HepG2 (cell line): ENCODE data around the gene STARD13. TPM values are rescaled to one million over a fixed set of nuclear protein-coding genes. Genes with fewer than 3 reads are reported as not detected.
A peak's percentile ranks its signal among the peaks of the same experiment; 100 is the strongest.

ENCODE experiments used
- ATAC-seq: fragments of 200-7000 bp; cut with Tn5 transposase; 3 replicates; pipeline ENCODE4 v1.9.1; 2020; ENCODE audit warnings: mild to moderate bottlenecking, moderate library complexity
- BruUV-seq: library from RNA; stranded (reverse); fragments of 400-500 nt; replicated peaks from 2 replicates; lab custom pipeline; 2021; lab: Mats Ljungman, UMichigan
- CTCF ChIA-PET: fragments of 300-600 bp; formaldehyde crosslinking; extraction: SDS; loops from one replicate; lab custom pipeline; 2021; ENCODE audit warnings: low total read pairs, inconsistent platforms, low intra/inter-chr PET ratio; lab: Yijun Ruan, JAX
- POLR2A ChIA-PET: fragments of 350-600 bp; sonication (Branson Sonifier 250); formaldehyde crosslinking; loops from one replicate; lab custom pipeline; 2020; ENCODE audit warnings: antibody characterized with exemption, inconsistent platforms; lab: Yijun Ruan, JAX
- DNase-seq: peaks from one replicate; pipeline ENCODE4 v3.0.0-alpha.2; 2015; ENCODE audit warnings: low spot score
- FAIRE-seq: peaks from 3 replicates; lab custom pipeline; 2011; peaks lifted over from hg19 to GRCh38; lab: Jason Lieb, UNC
- H2AFZ ChIP-seq: one replicate; pipeline ENCODE4 v1.6.1; 2011; ENCODE audit warnings: low read length, inconsistent platforms
- H3K27ac ChIP-seq: fragments of 300-600 bp; 3 replicates; pipeline ENCODE4 v1.8.0; 2011; ENCODE audit warnings: mixed run types, mild to moderate bottlenecking, mixed read lengths, low read length, inconsistent platforms; ENCODE audit not compliant: insufficient read depth; ENCODE audit errors: extremely low read length
- H3K27me3 ChIP-seq, 2 experiments: fragments of 200-600 bp in 1 of 2; 2 replicates in 1 of 2; 3 replicates in 1 of 2; pipeline versions ENCODE4 v1.6.0 to v1.8.0; 2011; ENCODE audit warnings: low read length in 2 of 2, mild to moderate bottlenecking in 2 of 2, moderate library complexity in 2 of 2, inconsistent platforms in 1 of 2; ENCODE audit not compliant: insufficient read depth in 2 of 2, control insufficient read depth in 1 of 2
- H3K36me3 ChIP-seq, 2 experiments: fragments of 200-600 bp in 1 of 2; replicated peaks in 1 of 2; 2 replicates in 1 of 2; 3 replicates in 1 of 2; pipeline versions ENCODE4 v1.5.1 to v1.8.0; 2011; ENCODE audit warnings: low read length in 2 of 2, inconsistent platforms in 1 of 2; ENCODE audit not compliant: insufficient read depth in 2 of 2, control insufficient read depth in 1 of 2
- H3K4me1 ChIP-seq: 2 replicates; pipeline ENCODE4 v1.5.1; 2012; ENCODE audit warnings: low read length, inconsistent platforms; ENCODE audit not compliant: insufficient read depth
- H3K4me2 ChIP-seq: 2 replicates; pipeline ENCODE4 v1.6.0; 2011; ENCODE audit warnings: low read depth, low read length, inconsistent platforms
- H3K4me3 ChIP-seq, 3 experiments: fragments of 200-600 bp in 1 of 3; sonication (generic), shearing (Covaris generic) in 1 of 3; replicated peaks in 1 of 3; 2 replicates each; pipeline ENCODE4 v1.5.1; 2011 to 2016; ENCODE audit warnings: low read length in 3 of 3, inconsistent platforms in 2 of 3, low read depth in 2 of 3, mild to moderate bottlenecking in 2 of 3, control low read depth in 1 of 3, mixed read lengths in 1 of 3; ENCODE audit not compliant: insufficient read depth in 1 of 3
- H3K79me2 ChIP-seq: one replicate; pipeline ENCODE4 v1.6.1; 2011; ENCODE audit warnings: low read length, inconsistent platforms; ENCODE audit not compliant: insufficient read depth
- H3K9ac ChIP-seq: 2 replicates; pipeline ENCODE4 v1.6.0; 2011; ENCODE audit warnings: mild to moderate bottlenecking, low read depth, low read length, inconsistent platforms; ENCODE audit not compliant: insufficient read depth
- H3K9me3 ChIP-seq: 2 replicates; pipeline ENCODE4 v1.5.1; 2012; ENCODE audit warnings: mild to moderate bottlenecking, low read length
- H4K20me1 ChIP-seq: 2 replicates; pipeline ENCODE4 v1.6.0; 2011; ENCODE audit warnings: inconsistent platforms, mild to moderate bottlenecking, low read length, moderate library complexity; ENCODE audit not compliant: insufficient read depth
- DR1 ChIP-seq: sonication (generic); formaldehyde crosslinking; IDR thresholded peaks from 2 replicates; pipeline ENCODE4 v1.8.0; 2021; ENCODE audit warnings: mild to moderate bottlenecking, missing genetic modification reagents, inconsistent platforms
- ETV5 ChIP-seq: IDR thresholded peaks from 2 replicates; pipeline ENCODE4 v1.6.1; 2018; ENCODE audit warnings: missing biosample characterization, missing genetic modification reagents, inconsistent platforms, borderline replicate concordance
- HNRNPL ChIP-seq: fragments of 200-400 bp; formaldehyde crosslinking; IDR thresholded peaks from 2 replicates; pipeline ENCODE4 v1.6.1; 2017; ENCODE audit warnings: mild to moderate bottlenecking, low read depth, low read length
- KDM6A ChIP-seq: IDR thresholded peaks from 2 replicates; pipeline ENCODE4 v1.6.1; 2016; ENCODE audit warnings: low read depth
- NFRKB ChIP-seq: fragments of 450-650 bp; IDR thresholded peaks from 2 replicates; pipeline ENCODE4 v1.6.1; 2017
- SRY ChIP-seq: sonication (generic); formaldehyde crosslinking; IDR thresholded peaks from 2 replicates; pipeline ENCODE4 v1.8.0; 2022; ENCODE audit warnings: mild to moderate bottlenecking, missing genetic modification reagents
- U2AF1 ChIP-seq: fragments of 200-400 bp; formaldehyde crosslinking; optimal IDR thresholded peaks from 2 replicates; pipeline ENCODE3; 2017; ENCODE audit warnings: mild to moderate bottlenecking, low read depth, low read length
- ZNF143 ChIP-seq: sonication (generic); formaldehyde crosslinking; IDR thresholded peaks from 2 replicates; pipeline ENCODE4 v1.4.0; 2020; ENCODE audit warnings: missing genetic modification reagents
- ZNF501 ChIP-seq: sonication (generic); formaldehyde crosslinking; IDR thresholded peaks from 2 replicates; pipeline ENCODE4 v1.5.1; 2020; ENCODE audit warnings: mild to moderate bottlenecking, moderate library complexity, missing genetic modification reagents
- ZNF724P ChIP-seq: sonication (generic); formaldehyde crosslinking; IDR thresholded peaks from 2 replicates; pipeline ENCODE4 v1.8.0; 2022; ENCODE audit warnings: missing genetic modification reagents, borderline replicate concordance
- ZNF761 ChIP-seq: sonication (generic); formaldehyde crosslinking; conservative IDR thresholded peaks from 2 replicates; pipeline ENCODE4 v1.4.0; 2020; ENCODE audit warnings: mild to moderate bottlenecking, missing genetic modification reagents
- ZNF792 ChIP-seq: IDR thresholded peaks from 2 replicates; pipeline ENCODE4 v1.6.1; 2016
- WGBS: methylation state at CpG from one replicate; pipeline ENCODE4 v1.1.6; 2017; ENCODE audit warnings: low lambda C conversion rate; 5-methylcytosine and 5-hydroxymethylcytosine counted together
- in situ Hi-C: cut with HindIII; loops from 2 replicates; pipeline ENCODE4 v1.10.0; 2017; ENCODE audit warnings: low pct_unique_long_range_greater_than_20kb; ENCODE audit not compliant: extremely low pct_ligation_motif_present
- intact Hi-C: fragments of 100-400 bp; cut with micrococcal nuclease; formaldehyde crosslinking; loops from one replicate; pipeline ENCODE4 v1.10.0; 2022; ENCODE audit not compliant: unreplicated experiment
- polyA plus RNA-seq, 8 experiments: library from polyadenylated mRNA; depleted of rRNA in 3 of 8; stranded (reverse) in 7 of 8; unstranded in 1 of 8; fragments of >200 nt; fragmentation: Illumina TruSeq in 4 of 8; extraction: Trizol in 4 of 8; gene quantifications; 2 replicates each; pipeline versions ENCODE4 v1.2.1 to v1.2.3, GENCODE V29; 2011 to 2016; ENCODE audit warnings: low read depth in 4 of 8, missing spikeins in 1 of 8, mixed read lengths in 1 of 8; ENCODE audit not compliant: insufficient read depth in 1 of 8
- total RNA-seq, 5 experiments: library from RNA; depleted of rRNA; stranded (reverse); fragments of >200 nt; fragmentation: Illumina TruSeq; extraction: Trizol; gene quantifications; 2 replicates each; pipeline ENCODE4 v1.2.3, GENCODE V29; 2016; ENCODE audit warnings: low read depth in 1 of 5
- TF ChIP-seq, protein P1 (sequence below): sonication (generic); formaldehyde crosslinking; IDR thresholded peaks from 2 replicates; pipeline ENCODE4 v1.4.0; 2020; ENCODE audit warnings: mild to moderate bottlenecking, missing genetic modification reagents, borderline replicate concordance
- TF ChIP-seq, protein P2 (sequence below): sonication (generic); formaldehyde crosslinking; IDR thresholded peaks from 2 replicates; pipeline ENCODE4 v1.4.0; 2020; ENCODE audit warnings: missing genetic modification reagents
- TF ChIP-seq, protein P3 (sequence below): sonication (generic); formaldehyde crosslinking; IDR thresholded peaks from 2 replicates; pipeline ENCODE4 v1.8.0; 2022; ENCODE audit warnings: missing genetic modification reagents, mild to moderate bottlenecking, borderline replicate concordance

STARD13 gene
- total and polyA plus RNA-seq, 2 of the 13 experiments (the other 11 are each of a cell fraction or from before 2014, with no cell fraction given) = 12.8 to 14.3 TPM

DNA sequence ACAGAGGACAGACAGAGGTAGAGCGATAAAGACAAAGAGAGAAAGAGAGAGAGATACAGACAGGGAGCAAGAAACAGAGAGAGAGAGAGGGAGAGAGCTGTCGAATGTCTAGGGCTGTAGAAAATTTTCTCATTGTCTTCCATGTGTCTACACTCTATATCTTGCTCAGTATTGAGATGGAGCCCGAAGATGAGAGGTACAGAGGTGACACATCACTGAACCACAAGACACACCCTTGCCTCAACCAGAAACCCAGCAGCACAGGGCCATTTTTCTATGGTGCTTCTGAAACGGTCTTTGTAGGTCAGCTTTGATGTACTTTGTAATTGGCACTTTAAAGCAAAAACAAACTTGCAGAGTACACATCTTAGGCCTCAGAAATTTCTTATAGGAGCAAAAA lies 157.4 kb downstream of the STARD13 start (continued):
- TF ChIP-seq, protein P1, sequence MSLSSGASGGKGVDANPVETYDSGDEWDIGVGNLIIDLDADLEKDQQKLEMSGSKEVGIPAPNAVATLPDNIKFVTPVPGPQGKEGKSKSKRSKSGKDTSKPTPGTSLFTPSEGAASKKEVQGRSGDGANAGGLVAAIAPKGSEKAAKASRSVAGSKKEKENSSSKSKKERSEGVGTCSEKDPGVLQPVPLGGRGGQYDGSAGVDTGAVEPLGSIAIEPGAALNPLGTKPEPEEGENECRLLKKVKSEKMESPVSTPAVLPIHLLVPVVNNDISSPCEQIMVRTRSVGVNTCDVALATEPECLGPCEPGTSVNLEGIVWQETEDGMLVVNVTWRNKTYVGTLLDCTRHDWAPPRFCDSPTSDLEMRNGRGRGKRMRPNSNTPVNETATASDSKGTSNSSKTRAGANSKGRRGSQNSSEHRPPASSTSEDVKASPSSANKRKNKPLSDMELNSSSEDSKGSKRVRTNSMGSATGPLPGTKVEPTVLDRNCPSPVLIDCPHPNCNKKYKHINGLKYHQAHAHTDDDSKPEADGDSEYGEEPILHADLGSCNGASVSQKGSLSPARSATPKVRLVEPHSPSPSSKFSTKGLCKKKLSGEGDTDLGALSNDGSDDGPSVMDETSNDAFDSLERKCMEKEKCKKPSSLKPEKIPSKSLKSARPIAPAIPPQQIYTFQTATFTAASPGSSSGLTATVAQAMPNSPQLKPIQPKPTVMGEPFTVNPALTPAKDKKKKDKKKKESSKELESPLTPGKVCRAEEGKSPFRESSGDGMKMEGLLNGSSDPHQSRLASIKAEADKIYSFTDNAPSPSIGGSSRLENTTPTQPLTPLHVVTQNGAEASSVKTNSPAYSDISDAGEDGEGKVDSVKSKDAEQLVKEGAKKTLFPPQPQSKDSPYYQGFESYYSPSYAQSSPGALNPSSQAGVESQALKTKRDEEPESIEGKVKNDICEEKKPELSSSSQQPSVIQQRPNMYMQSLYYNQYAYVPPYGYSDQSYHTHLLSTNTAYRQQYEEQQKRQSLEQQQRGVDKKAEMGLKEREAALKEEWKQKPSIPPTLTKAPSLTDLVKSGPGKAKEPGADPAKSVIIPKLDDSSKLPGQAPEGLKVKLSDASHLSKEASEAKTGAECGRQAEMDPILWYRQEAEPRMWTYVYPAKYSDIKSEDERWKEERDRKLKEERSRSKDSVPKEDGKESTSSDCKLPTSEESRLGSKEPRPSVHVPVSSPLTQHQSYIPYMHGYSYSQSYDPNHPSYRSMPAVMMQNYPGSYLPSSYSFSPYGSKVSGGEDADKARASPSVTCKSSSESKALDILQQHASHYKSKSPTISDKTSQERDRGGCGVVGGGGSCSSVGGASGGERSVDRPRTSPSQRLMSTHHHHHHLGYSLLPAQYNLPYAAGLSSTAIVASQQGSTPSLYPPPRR (CRISPR knock-in tag) = no peak
- TF ChIP-seq HNRNPL (no peak), ETV5 (CRISPR knock-in tag) (no peak), ZNF761 (CRISPR knock-in tag) (no peak), SRY (CRISPR knock-in tag) (no peak)

DNA sequence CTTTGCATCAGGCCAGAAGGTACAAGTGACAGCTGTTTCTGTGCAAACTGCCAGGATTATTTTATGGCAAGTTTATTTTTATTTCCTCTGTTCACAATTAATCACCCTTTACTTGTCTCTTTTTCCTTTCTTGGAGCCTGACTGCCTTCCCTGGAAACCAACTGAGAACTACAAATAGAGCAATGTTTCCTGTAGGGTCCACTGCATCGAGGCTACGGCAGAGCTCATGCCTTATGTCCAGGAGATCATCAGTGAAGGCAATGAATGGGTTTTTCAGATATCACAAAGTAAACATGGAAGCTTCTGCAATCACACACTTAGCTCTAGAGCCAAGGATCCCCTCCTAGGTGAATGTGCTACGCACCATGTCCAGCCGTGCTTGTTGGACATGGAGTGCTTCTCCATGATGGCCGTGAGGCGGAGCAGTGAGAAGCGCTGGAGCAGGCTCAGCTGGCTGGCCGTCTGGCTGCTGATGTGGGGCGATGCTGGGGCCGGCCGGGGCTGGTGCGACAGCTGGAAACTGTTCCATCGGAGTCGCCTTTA lies 158.5 kb downstream of the STARD13 start:
- peak overlapping the region; percentile 19; the same call in 1 of the 2 replicates for H3K4me2 ChIP-seq
- H3K27me3 ChIP-seq = no peaks in the 10 kb centered on the region
- H3K4me1 ChIP-seq = peaks cover 60% of the 10 kb centered on the region
- no TSS peak for BruUV-seq
- CTCF ChIA-PET = no interaction called here
- FAIRE-seq (peak; percentile 28), ATAC-seq (no peak), DNase-seq (no peak)
- no peaks in the 10 kb centered on the region for H4K20me1 ChIP-seq
- peak overlapping the region; percentile 34 for H3K9ac ChIP-seq
- H3K27ac ChIP-seq = peak overlapping the region; percentile 94
- H3K79me2 ChIP-seq = no peaks in the 10 kb centered on the region
- POLR2A ChIA-PET = no interaction called here
- H3K36me3 ChIP-seq = peaks cover 2 to 47% of the 10 kb centered on the region in 2 experiments
- in situ Hi-C loops (no loop called here), intact Hi-C loops (loop anchor here (2.0 to 5.0 kb wide), 4 partner anchors 40 to 416 kb away; no protein-coding TSS in a partner anchor)
- no peak overlapping the region for H2AFZ ChIP-seq
- no peak overlapping the region for H3K4me3 ChIP-seq
- 95% methylated on average over 14 of the region's 14 CpGs for WGBS
- no peaks in the 10 kb centered on the region for H3K9me3 ChIP-seq
- no peak for TF ChIP-seq KDM6A
- no peak for TF ChIP-seq ZNF792
- no peak for TF ChIP-seq U2AF1
- no peak for TF ChIP-seq ZNF143 (CRISPR knock-in tag)
- TF ChIP-seq, protein P2, sequence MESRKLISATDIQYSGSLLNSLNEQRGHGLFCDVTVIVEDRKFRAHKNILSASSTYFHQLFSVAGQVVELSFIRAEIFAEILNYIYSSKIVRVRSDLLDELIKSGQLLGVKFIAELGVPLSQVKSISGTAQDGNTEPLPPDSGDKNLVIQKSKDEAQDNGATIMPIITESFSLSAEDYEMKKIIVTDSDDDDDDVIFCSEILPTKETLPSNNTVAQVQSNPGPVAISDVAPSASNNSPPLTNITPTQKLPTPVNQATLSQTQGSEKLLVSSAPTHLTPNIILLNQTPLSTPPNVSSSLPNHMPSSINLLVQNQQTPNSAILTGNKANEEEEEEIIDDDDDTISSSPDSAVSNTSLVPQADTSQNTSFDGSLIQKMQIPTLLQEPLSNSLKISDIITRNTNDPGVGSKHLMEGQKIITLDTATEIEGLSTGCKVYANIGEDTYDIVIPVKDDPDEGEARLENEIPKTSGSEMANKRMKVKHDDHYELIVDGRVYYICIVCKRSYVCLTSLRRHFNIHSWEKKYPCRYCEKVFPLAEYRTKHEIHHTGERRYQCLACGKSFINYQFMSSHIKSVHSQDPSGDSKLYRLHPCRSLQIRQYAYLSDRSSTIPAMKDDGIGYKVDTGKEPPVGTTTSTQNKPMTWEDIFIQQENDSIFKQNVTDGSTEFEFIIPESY = 0 out of 2 replicates have a peak, but pooled peaks have one; percentile 37
- no peak for TF ChIP-seq ZNF724P (CRISPR knock-in tag)
- TF ChIP-seq DR1 (CRISPR knock-in tag) = no peak
- TF ChIP-seq, protein P3, sequence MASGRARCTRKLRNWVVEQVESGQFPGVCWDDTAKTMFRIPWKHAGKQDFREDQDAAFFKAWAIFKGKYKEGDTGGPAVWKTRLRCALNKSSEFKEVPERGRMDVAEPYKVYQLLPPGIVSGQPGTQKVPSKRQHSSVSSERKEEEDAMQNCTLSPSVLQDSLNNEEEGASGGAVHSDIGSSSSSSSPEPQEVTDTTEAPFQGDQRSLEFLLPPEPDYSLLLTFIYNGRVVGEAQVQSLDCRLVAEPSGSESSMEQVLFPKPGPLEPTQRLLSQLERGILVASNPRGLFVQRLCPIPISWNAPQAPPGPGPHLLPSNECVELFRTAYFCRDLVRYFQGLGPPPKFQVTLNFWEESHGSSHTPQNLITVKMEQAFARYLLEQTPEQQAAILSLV (CRISPR knock-in tag) = no peak
- TF ChIP-seq ZNF501 (CRISPR knock-in tag) = peak; percentile 17; the same call in 1 of the 2 replicates
- TF ChIP-seq SRY (CRISPR knock-in tag) = no peak
- no peak for TF ChIP-seq NFRKB
